ENCODE results near the gene CNTNAP2.

DNA sequence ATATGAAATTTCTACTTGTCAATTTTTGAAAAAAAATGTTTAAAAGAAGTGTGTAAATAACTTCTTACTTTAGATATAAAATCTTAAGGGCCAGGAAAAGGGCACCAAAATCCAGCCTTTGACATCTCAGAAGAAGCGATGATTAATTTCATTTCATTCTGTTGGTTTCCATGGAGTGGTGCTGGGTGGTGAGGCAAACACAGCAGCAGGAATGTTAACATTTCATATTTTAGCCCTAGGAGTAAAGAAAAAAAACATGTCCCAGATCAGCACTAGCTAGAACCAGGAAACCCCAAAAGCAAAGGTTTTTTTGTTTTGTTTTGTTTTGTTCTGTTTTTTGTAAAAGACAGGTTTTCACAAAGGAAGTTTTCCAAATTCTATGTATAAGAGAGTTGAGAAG, 2175.2 kb downstream of the CNTNAP2 start:
- TF ChIP-seq POLR2A (IDR thresholded peaks at IDR 0.05) (no peak), CTCF (IDR thresholded peaks at IDR 0.05) (no peak)
